CD8-positive, alpha-beta memory T cell (primary cell): ENCODE measurements around the gene CR2. TPM values are rescaled to one million over a fixed set of nuclear protein-coding genes. Genes with fewer than 3 reads are reported as not detected.

ENCODE experiments used
- polyA plus RNA-seq: library from polyadenylated mRNA; unstranded; fragments of 300-500 nt; fragmentation: Illumina TruSeq; gene quantifications from one replicate; pipeline ENCODE4 v1.2.3, GENCODE V29; 2021
- total RNA-seq, 2 experiments: library from RNA; stranded (reverse); gene quantifications; one replicate each; pipeline ENCODE4 v1.2.3, GENCODE V29; 2021

Gene CR2
- total and polyA plus RNA-seq, 3 experiments from 2014 or later: 1.6 to 2.2 (median 1.6) TPM

Other genes with a start within 250 kb of the CR2 start
- 10 to 100 TPM; 85.2 to 94.6 TPM for gene CD55, start 132.7 kb upstream of the CR2 start, total RNA-seq
- 61.1 TPM for gene CD55, start 132.7 kb upstream of the CR2 start, polyA plus RNA-seq
- gene CR1, start 41.8 kb downstream of the CR2 start, total RNA-seq: 1 to 10 TPM; 3.7 to 4.2 TPM
- 2.3 TPM for gene CR1, start 41.8 kb downstream of the CR2 start, polyA plus RNA-seq
- gene CR1L, start 190.8 kb downstream of the CR2 start, total RNA-seq: not detected
- gene CR1L, start 190.8 kb downstream of the CR2 start, polyA plus RNA-seq: not detected